NCI-H69 (cell line): ENCODE data around the gene PPP1R1B.

Experiments used
- DNase-seq: peaks from one replicate; lab custom pipeline; 2025; lab: John Stamatoyannopoulos, UW

PPP1R1B gene

DNA sequence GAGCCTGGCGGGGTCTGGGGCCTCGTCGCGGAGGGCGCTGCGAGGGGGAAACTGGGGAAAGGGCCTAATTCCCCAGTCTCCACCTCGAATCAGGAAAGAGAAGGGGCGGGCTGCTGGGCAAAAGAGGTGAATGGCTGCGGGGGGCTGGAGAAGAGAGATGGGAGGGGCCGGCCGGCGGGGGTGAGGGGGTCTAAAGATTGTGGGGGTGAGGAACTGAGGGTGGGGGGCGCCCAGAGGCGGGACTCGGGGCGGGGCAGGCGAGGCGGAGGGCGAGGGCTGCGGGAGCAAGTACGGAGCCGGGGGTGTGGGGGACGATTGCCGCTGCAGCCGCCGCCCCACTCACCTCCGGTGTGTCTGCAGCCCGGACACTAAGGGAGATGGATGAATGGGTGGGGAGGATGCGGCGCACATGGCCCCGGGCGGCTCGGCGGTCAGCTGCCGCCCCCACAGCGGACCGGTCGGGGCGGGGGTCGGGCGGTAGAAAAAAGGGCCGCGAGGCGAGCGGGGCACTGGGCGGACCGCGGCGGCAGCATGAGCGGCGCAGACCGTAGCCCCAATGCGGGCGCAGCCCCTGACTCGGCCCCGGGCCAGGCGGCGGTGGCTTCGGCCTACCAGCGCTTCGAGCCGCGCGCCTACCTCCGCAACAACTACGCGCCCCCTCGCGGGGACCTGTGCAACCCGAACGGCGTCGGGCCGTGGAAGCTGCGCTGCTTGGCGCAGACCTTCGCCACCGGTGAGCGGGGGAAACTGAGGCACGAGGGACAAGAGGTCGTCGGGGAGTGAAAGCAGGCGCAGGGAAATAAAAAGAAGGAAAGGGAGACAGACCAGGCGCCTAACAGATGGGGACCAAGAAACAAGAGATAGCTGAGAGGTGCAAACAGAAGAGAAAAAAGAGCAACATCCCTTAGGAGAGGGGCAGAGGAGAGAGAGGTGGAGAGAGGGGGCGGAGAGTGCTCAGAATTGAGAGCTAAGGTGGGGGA is 41.5 kb downstream of the PPP1R1B start, which contains the start of gene PNMT:
PNMT (plus strand) TSS at position 509 of the 980 bp plus-strand sequence; CDS start at position 532, 23 bp downstream.
- DNase-seq: peak; percentile 75

DNA sequence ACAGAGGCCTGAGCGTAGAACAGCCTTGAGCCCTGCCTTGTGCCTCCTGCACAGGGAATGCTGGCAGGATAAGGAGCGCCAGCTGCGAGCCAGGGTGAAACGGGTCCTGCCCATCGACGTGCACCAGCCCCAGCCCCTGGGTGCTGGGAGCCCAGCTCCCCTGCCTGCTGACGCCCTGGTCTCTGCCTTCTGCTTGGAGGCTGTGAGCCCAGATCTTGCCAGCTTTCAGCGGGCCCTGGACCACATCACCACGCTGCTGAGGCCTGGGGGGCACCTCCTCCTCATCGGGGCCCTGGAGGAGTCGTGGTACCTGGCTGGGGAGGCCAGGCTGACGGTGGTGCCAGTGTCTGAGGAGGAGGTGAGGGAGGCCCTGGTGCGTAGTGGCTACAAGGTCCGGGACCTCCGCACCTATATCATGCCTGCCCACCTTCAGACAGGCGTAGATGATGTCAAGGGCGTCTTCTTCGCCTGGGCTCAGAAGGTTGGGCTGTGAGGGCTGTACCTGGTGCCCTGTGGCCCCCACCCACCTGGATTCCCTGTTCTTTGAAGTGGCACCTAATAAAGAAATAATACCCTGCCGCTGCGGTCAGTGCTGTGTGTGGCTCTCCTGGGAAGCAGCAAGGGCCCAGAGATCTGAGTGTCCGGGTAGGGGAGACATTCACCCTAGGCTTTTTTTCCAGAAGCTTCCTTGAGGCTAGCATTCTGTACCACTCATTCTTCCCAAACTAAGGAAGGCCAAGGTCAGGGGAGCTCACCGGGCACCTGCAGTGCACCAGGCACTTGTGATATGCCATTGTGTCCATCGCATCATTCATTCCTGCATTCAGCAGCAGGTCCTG is 43.4 kb downstream of the PPP1R1B start:
- no peak for DNase-seq

- no peak for DNase-seq
Observed at GRCh38 chr17:39670746-39671145, 44.0 kb downstream of the PPP1R1B start.

DNA sequence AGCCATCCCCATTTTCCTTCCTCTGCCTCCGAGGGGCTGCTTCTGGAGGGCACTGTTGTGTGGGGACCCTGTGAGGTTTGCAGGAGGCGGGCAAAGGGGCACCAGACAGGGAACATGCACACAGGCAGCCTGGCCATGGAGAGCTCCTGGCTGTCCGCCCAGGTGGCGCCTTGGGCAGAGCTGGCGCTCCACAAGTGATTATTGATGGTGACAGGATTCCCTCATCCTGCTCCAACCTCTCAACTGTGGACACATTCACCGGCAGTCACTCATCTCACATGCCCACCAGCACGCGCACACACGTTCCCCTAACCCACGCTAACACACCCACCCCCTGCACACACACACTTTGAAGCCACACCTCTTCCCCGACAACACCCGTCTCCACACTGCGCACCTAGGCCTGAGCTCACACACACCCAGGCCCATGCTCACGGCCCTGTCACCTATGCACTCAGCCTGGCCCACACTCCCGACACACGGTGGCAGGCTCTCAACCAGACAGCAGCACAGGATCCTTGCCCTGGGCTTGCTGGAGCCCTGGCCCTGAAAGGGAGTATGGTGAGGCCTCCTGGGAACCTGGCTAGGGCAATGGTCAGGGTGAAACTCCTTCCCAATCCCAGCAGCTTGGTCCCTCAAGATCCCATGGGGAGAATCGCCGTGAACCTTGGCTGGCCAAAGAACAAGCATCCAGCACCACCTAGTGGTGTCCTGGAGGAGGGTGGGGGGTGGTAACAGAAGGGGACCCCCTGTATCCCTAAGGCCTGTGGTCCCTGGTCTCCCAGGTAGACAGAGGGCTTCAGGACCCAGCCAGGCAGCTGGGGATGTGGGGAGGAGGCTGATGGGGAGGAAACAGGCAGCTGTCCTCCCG is 45.1 kb downstream of the PPP1R1B start:
- peak; percentile 54 for DNase-seq

- DNase-seq: no peak
Observed at GRCh38 chr17:39672522-39673334, 46.0 kb downstream of the PPP1R1B start.

GRCh38 chr17:39673335-39674081 is 46.8 kb downstream of the PPP1R1B start:
- no peak for DNase-seq

- DNase-seq: no peak
Observed at GRCh38 chr17:39674179-39674578, 47.4 kb downstream of the PPP1R1B start.

GRCh38 chr17:39674702-39675389 is 48.1 kb downstream of the PPP1R1B start:
- peak; percentile 87 for DNase-seq

GRCh38 chr17:39675390-39676082 is 48.8 kb downstream of the PPP1R1B start:
- DNase-seq: peak; percentile 24

GRCh38 chr17:39676198-39676819 is 49.6 kb downstream of the PPP1R1B start:
- DNase-seq: peak; percentile 85

- no peak for DNase-seq
Observed at GRCh38 chr17:39677072-39677471, 50.3 kb downstream of the PPP1R1B start.

- peak; percentile 10 for DNase-seq
Observed at GRCh38 chr17:39677542-39678339, 51.0 kb downstream of the PPP1R1B start.

GRCh38 chr17:39678340-39679116 is 51.8 kb downstream of the PPP1R1B start:
- no peak for DNase-seq

GRCh38 chr17:39679521-39680192 is 52.9 kb downstream of the PPP1R1B start:
- no peak for DNase-seq

- DNase-seq: no peak
Observed at GRCh38 chr17:39683295-39683939, 56.7 kb downstream of the PPP1R1B start.
